ENCODE data around the gene RNF157. TPM values are rescaled to one million over a fixed set of nuclear protein-coding genes. Genes with fewer than 3 reads are reported as not detected.
"Not testable (repeated sequence)": the region's sequence is repeated elsewhere in the genome, so short reads cannot be mapped to it uniquely, and the experiment has no call there.

RNF157 gene
- total RNA-seq, 4 donors from 2014 or later, result 8.4 to 23.5 (median 17.4) TPM

DNA sequence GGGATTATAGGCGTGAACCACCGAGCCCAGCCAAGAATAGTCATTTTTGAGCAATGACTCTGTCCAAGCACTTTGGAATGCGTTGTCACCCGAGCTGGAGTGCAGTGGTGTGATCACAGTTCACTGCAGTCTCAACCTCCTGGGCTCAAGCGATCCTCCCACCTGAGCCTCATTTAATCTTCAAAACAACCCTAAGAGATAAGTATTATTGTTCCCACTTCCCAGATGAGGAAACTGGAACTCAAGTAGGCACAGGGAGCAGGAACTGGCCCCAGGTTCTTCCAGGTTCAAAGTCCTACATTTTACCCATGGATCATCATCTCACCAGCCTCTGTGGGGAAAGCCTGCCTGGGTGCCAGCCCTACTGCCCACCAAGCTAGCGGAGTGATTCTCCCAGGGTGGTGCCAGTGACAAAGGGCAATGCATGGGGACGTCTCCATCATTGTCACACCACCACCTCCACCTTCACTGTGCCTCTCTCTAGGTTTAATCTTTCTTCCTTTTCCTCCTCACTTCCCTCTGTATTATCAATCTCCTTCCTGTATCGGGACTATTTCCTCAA, 11.3 kb upstream of the RNF157 start:
- ATAC-seq (ENCODE audit: low FRiP score) (no peak), DNase-seq (ENCODE audit: low spot score) (peak; percentile 19)
- TF ChIP-seq, protein P1, sequence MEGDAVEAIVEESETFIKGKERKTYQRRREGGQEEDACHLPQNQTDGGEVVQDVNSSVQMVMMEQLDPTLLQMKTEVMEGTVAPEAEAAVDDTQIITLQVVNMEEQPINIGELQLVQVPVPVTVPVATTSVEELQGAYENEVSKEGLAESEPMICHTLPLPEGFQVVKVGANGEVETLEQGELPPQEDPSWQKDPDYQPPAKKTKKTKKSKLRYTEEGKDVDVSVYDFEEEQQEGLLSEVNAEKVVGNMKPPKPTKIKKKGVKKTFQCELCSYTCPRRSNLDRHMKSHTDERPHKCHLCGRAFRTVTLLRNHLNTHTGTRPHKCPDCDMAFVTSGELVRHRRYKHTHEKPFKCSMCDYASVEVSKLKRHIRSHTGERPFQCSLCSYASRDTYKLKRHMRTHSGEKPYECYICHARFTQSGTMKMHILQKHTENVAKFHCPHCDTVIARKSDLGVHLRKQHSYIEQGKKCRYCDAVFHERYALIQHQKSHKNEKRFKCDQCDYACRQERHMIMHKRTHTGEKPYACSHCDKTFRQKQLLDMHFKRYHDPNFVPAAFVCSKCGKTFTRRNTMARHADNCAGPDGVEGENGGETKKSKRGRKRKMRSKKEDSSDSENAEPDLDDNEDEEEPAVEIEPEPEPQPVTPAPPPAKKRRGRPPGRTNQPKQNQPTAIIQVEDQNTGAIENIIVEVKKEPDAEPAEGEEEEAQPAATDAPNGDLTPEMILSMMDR (IDR thresholded peaks at IDR 0.05), result no peak

DNA sequence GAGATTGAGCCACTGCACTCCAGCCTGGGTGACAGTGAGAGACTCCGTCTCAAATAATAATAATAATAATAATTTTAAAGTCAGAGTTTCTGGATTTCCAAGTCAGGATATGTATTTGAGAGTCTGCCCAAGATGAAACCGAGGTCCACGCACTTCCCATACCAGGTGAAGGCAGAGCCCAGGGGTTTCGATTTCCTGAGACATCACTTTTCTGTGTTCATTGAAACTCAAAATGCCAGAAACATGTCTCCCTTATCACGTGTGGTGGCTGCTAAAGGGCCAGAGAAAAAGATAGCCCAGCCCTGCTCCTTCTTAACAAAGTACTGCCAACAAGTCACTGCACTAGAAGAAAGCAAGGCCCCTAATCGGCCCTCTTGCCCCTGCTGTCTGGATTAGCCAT, 9.8 kb upstream of the RNF157 start:
- DNase-seq (ENCODE audit: low spot score), result peak; percentile 3
- TF ChIP-seq, protein P1 (IDR thresholded peaks at IDR 0.05), result no peak
- ATAC-seq (ENCODE audit: low FRiP score), result no peak

DNA sequence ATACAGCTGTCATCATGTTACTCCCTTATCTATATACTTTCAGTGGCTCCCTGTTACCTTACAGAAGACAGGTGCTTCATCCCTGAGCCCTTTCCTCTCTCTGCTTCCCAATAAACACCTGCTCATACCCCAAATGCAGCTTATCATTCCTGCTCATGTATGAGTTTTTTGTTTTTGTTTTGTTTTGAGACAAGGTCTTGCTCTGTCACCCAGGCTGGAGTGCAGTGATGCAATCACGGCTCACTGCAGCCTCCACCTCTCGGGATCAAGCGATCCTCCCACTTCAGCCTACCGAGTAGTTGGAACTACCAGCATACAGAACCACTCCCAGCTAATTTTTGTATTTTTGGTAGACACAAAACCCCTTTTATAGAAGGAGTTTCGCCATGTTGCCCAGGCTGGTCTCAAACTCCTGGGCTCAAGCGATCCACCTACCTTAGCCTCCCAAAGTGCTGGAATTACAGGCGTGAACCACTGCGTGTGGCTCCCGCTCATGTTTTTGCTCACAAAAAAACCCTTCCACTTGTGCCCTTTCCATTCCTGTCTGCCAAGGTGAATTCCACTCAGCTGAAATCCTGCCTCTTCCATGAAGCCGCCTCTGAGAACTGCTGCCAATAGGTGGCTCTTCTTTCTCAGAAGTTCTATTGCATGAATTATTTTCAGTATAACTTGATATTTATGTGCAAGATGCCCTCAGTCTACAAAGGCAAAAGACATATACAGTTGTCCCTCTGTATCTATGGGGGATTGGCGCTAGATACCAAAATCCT, 7.9 kb upstream of the RNF157 start:
- TF ChIP-seq, protein P1 (IDR thresholded peaks at IDR 0.05), result no peak
- DNase-seq (ENCODE audit: low spot score), result no peak
- no peak for ATAC-seq (ENCODE audit: low FRiP score)

DNA sequence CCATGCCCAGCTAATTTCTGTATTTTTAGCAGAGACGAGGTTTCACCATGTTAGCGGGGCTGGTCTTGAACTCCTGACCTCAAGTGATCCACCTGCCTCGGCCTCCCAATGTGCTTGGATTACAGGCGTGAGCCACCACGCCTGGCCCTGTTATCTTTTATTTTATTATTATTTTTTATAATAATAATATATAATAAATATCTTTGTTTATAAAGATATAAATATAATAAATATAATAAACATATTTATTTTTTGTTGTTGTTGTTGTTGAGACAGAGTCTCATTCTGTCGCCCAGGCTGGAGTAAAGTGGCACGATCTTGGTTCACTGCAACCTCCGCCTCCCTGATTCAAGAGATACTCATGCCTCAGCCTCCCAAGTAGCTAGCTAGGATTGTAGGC, 7.0 kb upstream of the RNF157 start:
- TF ChIP-seq, protein P1 (IDR thresholded peaks at IDR 0.05), result no peak
- ATAC-seq (ENCODE audit: low FRiP score) (no peak), DNase-seq (ENCODE audit: low spot score) (no peak)

DNA sequence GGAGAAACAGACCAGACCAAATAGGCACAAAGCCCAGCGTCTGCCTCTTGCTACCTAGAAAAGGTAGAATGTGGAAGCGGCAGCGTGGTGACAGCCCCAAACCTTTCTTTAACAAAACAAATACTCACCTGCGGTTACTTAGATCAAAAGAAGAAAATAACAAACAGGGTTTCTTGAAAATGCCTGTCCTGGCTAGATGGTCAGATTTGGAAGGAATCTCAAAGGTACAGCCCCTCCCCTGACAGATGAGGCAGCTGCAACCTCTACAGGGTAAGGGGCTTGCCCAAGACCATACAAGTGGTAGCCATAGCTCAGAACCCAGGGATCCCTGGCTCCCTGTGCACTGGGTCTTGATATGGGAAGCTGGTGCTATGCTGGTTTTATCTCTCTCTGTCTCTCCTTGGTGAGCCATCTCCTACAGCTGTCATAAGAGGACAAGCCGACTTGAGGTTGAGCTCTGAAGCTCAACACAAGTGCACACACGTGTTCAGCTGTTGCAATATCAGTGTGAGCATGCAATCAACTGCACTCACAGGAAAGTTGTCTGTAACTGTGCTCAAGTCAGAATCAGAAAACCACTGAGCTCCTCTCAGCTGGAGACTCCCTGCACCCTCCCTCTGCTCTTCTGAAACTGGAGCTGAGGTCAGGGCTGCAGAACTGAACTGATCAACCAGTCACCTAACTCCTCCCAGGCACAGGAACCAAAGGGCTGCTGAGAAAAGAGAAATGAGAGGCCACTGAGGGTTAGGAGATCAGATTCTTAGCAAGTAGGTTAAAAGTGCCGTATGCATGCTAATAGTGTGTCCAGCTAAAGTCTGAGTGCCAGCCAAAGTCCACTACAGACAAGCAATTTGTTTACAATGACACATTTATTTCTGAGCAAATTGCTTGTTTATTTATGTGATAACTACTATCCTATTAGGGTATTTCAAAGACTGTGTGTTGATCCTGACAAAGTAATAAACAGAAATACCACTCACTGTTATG, 6.1 kb upstream of the RNF157 start:
- no peak for DNase-seq (ENCODE audit: low spot score)
- ATAC-seq (ENCODE audit: low FRiP score), result no peak

DNA sequence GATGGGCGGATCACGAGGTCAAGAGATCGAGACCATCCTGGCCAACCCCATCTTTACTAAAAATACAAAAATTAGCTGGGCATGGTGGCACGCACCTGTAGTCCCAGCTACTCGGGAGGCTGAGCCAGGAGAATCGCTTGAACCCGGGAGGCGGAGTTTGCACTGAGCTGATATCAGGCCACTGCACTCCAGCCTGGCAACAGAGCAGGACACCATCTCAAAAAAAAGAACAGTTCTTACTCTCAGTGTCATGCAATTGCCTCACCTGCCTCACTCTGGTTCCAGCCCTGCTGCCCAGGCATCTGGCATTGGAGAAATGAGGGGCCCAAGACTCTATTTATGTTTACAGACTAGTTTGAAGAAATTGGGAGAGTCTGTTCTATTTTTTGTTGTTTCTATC, 4.4 kb upstream of the RNF157 start:
- ATAC-seq (ENCODE audit: low FRiP score), result not testable (repeated sequence)

More for the DNA sequence above, 6.1 kb upstream of the RNF157 start:
- TF ChIP-seq, protein P1 (IDR thresholded peaks at IDR 0.05), result no peak

More for the DNA sequence above, 4.4 kb upstream of the RNF157 start:
- DNase-seq (ENCODE audit: low spot score), result not testable (repeated sequence)

Measured in omental fat pad (tissue), 4 donors.